K562 (cell line): ENCODE results near the gene WSCD1. TPM values are rescaled to one million over a fixed set of nuclear protein-coding genes. Genes with fewer than 3 reads are reported as not detected.

Experiments
- ATAC-seq: fragments of 200-7000 bp; cut with Tn5 transposase; 3 replicates; pipeline ENCODE4 v1.9.1; 2020; ENCODE audit warnings: moderate library complexity
- BruUV-seq: library from RNA; stranded (reverse); fragments of 400-500 nt; replicated peaks from 2 replicates; lab custom pipeline; 2021; lab: Mats Ljungman, UMichigan
- CTCF ChIA-PET: fragments of 300-600 bp; formaldehyde crosslinking; extraction: SDS; loops from one replicate; lab custom pipeline; 2021; ENCODE audit warnings: low intra/inter-chr PET ratio; lab: Yijun Ruan, JAX
- POLR2A ChIA-PET: fragments of 300-600, 350-650 bp; sonication (Branson Sonifier 250); formaldehyde crosslinking; extraction: SDS; loops from one replicate; lab custom pipeline; 2021; ENCODE audit warnings: antibody characterized with exemption, inconsistent platforms; lab: Yijun Ruan, JAX
- DNase-seq, 4 experiments: peaks; one replicate each; pipeline versions ENCODE4 v3.0.0 to v3.0.0-alpha.2; 2011 to 2018; ENCODE audit warnings: low spot score in 3 of 4, mixed read lengths in 3 of 4; ENCODE audit errors: extremely low read depth in 1 of 4
- FAIRE-seq: peaks from 2 replicates; lab custom pipeline; 2011; peaks lifted over from hg19 to GRCh38; lab: Jason Lieb, UNC
- H2AFZ ChIP-seq: 2 replicates; pipeline ENCODE4 v1.6.0; 2011; ENCODE audit warnings: low read depth, low read length, control low read depth, inconsistent platforms
- H3K27ac ChIP-seq: fragments of 200-600 bp; 3 replicates; pipeline ENCODE4 v1.8.0; 2011; ENCODE audit warnings: low read depth, mild to moderate bottlenecking, control low read depth, inconsistent platforms, low read length, moderate library complexity, mixed read lengths; ENCODE audit errors: extremely low read depth
- H3K27me3 ChIP-seq, 2 experiments: fragments of 300-600 bp in 1 of 2; 2 replicates in 1 of 2; 3 replicates in 1 of 2; pipeline versions ENCODE4 v1.6.0 to v1.8.0; 2011; ENCODE audit warnings: inconsistent platforms in 2 of 2, low read length in 2 of 2, mild to moderate bottlenecking in 1 of 2, mixed read lengths in 1 of 2, moderate library complexity in 1 of 2; ENCODE audit not compliant: control insufficient read depth in 2 of 2, insufficient read depth in 2 of 2
- H3K36me3 ChIP-seq: fragments of 300-600 bp; 3 replicates; pipeline ENCODE4 v1.8.0; 2011; ENCODE audit warnings: mild to moderate bottlenecking, low read length, inconsistent platforms; ENCODE audit not compliant: control insufficient read depth, insufficient read depth
- H3K4me1 ChIP-seq, 2 experiments: fragments of 200-600 bp in 1 of 2; replicated peaks in 1 of 2; 2 replicates in 1 of 2; 3 replicates in 1 of 2; pipeline versions ENCODE4 v1.5.1 to v1.8.0; 2011; ENCODE audit warnings: inconsistent platforms in 2 of 2, low read length in 2 of 2, mild to moderate bottlenecking in 1 of 2, mixed read lengths in 1 of 2, moderate library complexity in 1 of 2; ENCODE audit not compliant: control insufficient read depth in 2 of 2, insufficient read depth in 2 of 2
- H3K4me2 ChIP-seq: 2 replicates; pipeline ENCODE4 v1.6.1; 2011; ENCODE audit warnings: low read length, control low read depth, inconsistent platforms, mixed read lengths; ENCODE audit not compliant: insufficient read depth
- H3K4me3 ChIP-seq: fragments of 200-600 bp; sonication (generic), shearing (Covaris generic); 2 replicates; pipeline ENCODE4 v1.5.1; 2016; ENCODE audit warnings: control low read depth, inconsistent platforms
- H3K79me2 ChIP-seq: fragments of 200-600 bp; 3 replicates; pipeline ENCODE4 v1.8.0; 2011; ENCODE audit warnings: low read length, inconsistent platforms; ENCODE audit not compliant: control insufficient read depth, insufficient read depth
- H3K9ac ChIP-seq, 2 experiments: 2 replicates each; pipeline versions ENCODE4 v1.6.0 to v1.6.1; 2011; ENCODE audit warnings: low read depth in 2 of 2, low read length in 2 of 2, control low read depth in 1 of 2, inconsistent platforms in 1 of 2, mild to moderate bottlenecking in 1 of 2, mixed read lengths in 1 of 2; ENCODE audit not compliant: insufficient read depth in 1 of 2
- H3K9me1 ChIP-seq: one replicate; pipeline ENCODE4 v1.6.0; 2011; ENCODE audit warnings: inconsistent platforms, mild to moderate bottlenecking, low read length, moderate library complexity; ENCODE audit not compliant: control insufficient read depth, insufficient read depth
- H3K9me3 ChIP-seq: replicated peaks from 2 replicates; pipeline ENCODE4 v1.5.1; 2011; ENCODE audit warnings: low read depth, low read length, inconsistent platforms; ENCODE audit not compliant: control insufficient read depth, insufficient read depth
- H4K20me1 ChIP-seq: replicated peaks from 2 replicates; pipeline ENCODE4 v1.6.1; 2011; ENCODE audit warnings: low read length, inconsistent platforms, mixed read lengths; ENCODE audit not compliant: control insufficient read depth, insufficient read depth
- BHLHE40 ChIP-seq: IDR thresholded peaks from 2 replicates; pipeline ENCODE4 v1.6.1; 2011; ENCODE audit warnings: low read length, improper control_type of control experiment
- DMBX1 ChIP-seq: fragments of 250-450 bp; sonication (Bioruptor Pico); IDR thresholded peaks from 2 replicates; pipeline ENCODE4 v1.8.0; 2022; ENCODE audit warnings: inconsistent platforms, mild to moderate bottlenecking, moderate library complexity, borderline replicate concordance
- HIVEP1 ChIP-seq: fragments of 250-450 bp; sonication (Bioruptor Pico); IDR thresholded peaks from 2 replicates; pipeline ENCODE4 v1.4.0; 2020; ENCODE audit warnings: mild to moderate bottlenecking
- HMG20A ChIP-seq: fragments of 450-650 bp; formaldehyde crosslinking; conservative IDR thresholded peaks from 2 replicates; pipeline ENCODE4 v1.4.0; 2020; ENCODE audit warnings: mild to moderate bottlenecking, mixed read lengths
- KDM2B ChIP-seq: fragments of 250-450 bp; sonication (Bioruptor Pico); IDR thresholded peaks from 2 replicates; pipeline ENCODE4 v1.8.0; 2021; ENCODE audit warnings: mild to moderate bottlenecking, moderate library complexity
- NKRF ChIP-seq: fragments of 450-650 bp; IDR thresholded peaks from 2 replicates; pipeline ENCODE4 v1.6.1; 2016; ENCODE audit warnings: borderline replicate concordance
- RFX7 ChIP-seq: fragments of 250-450 bp; sonication (Bioruptor Pico); IDR thresholded peaks from 2 replicates; pipeline ENCODE4 v1.5.1; 2021; ENCODE audit warnings: mild to moderate bottlenecking
- SIX5 ChIP-seq, 2 experiments: IDR thresholded peaks; 2 replicates each; pipeline ENCODE4 v1.6.1; 2011; ENCODE audit warnings: low read length in 2 of 2, borderline replicate concordance in 1 of 2, low read depth in 1 of 2, mild to moderate bottlenecking in 1 of 2, moderate library complexity in 1 of 2; ENCODE audit not compliant: insufficient read depth in 1 of 2
- TEAD2 ChIP-seq: fragments of 450-650 bp; IDR thresholded peaks from 2 replicates; pipeline ENCODE4 v1.6.1; 2016; ENCODE audit warnings: missing genetic modification characterization, control low read depth, missing compliant biosample characterization
- ZBTB8A ChIP-seq: fragments of 450-650 bp; IDR thresholded peaks from 2 replicates; pipeline ENCODE4 v1.6.1; 2018; ENCODE audit warnings: mild to moderate bottlenecking, moderate library complexity; ENCODE audit not compliant: partially characterized antibody
- ZNF133 ChIP-seq: fragments of 250-450 bp; sonication (Bioruptor Pico); IDR thresholded peaks from 2 replicates; pipeline ENCODE4 v1.4.0; 2020; ENCODE audit warnings: mild to moderate bottlenecking
- ZNF143 ChIP-seq: sonication (generic); formaldehyde crosslinking; IDR thresholded peaks from 2 replicates; pipeline ENCODE4 v1.9.0; 2022; ENCODE audit warnings: mild to moderate bottlenecking, missing genetic modification reagents
- ZNF263 ChIP-seq: sonication (generic); formaldehyde crosslinking; IDR thresholded peaks from 2 replicates; pipeline ENCODE4 v1.8.0; 2022; ENCODE audit warnings: mild to moderate bottlenecking, missing genetic modification reagents, borderline replicate concordance
- ZNF830 ChIP-seq: fragments of 250-450 bp; sonication (Bioruptor Pico); IDR thresholded peaks from 2 replicates; pipeline ENCODE4 v1.5.0; 2021; ENCODE audit warnings: mild to moderate bottlenecking
- WGBS: fragments of 100-300 bp; shearing (Covaris generic); methylation state at CpG from one replicate; pipeline ENCODE4 v1.1.6; 2016; ENCODE audit warnings: low coverage, mixed read lengths; ENCODE audit not compliant: insufficient coverage; ENCODE audit errors: missing lambda C conversion rate; 5-methylcytosine and 5-hydroxymethylcytosine counted together
- in situ Hi-C: fragments of 300-500 bp; cut with MboI; formaldehyde crosslinking; loops from 4 replicates; pipeline ENCODE4 v1.15.0; 2018; ENCODE audit warnings: inconsistent platforms, mixed read lengths
- intact Hi-C: fragments of 100-400 bp; cut with micrococcal nuclease; formaldehyde crosslinking; loops from 2 replicates; pipeline ENCODE4 v1.14.2; 2022
- polyA plus RNA-seq, 8 experiments: library from polyadenylated mRNA; depleted of rRNA in 4 of 8; stranded (reverse) in 5 of 8; unstranded in 3 of 8; fragments of >200 nt; fragmentation: Nextera tagmentation in 2 of 8; fragmentation: Illumina TruSeq in 1 of 8; extraction: Ambion mirVana in 2 of 8; extraction: Trizol in 1 of 8; gene quantifications; 2 replicates each; pipeline versions ENCODE4 v1.2.1 to v1.2.3, GENCODE V29; 2011 to 2014; ENCODE audit warnings: inconsistent platforms in 1 of 8, missing spikeins in 1 of 8
- total RNA-seq, 7 experiments: library from RNA; depleted of rRNA in 6 of 7; stranded (reverse); fragments of >200 nt in 6 of 7; fragmentation: Illumina TruSeq in 2 of 7; extraction: Trizol in 2 of 7; gene quantifications; 2 replicates each; pipeline versions ENCODE4 v1.2.1 to v1.2.3, GENCODE V29; 2011 to 2021; ENCODE audit warnings: low replicate concordance in 1 of 7

Gene WSCD1
- total and polyA plus RNA-seq, 9 of the 15 experiments (the other 6 are each of a cell fraction or from before 2014, with no cell fraction given), result not detected

- ChIA-PET POLR2A (no interaction called here), CTCF (no interaction called here)
- FAIRE-seq (no peak), ATAC-seq (no peak), DNase-seq (no peak)
- Histone ChIP-seq H2AFZ (no peak overlapping the region), H3K4me1 (no peaks in the 10 kb centered on the region; a peak in 1 of 5 replicates), H4K20me1 (no peaks in the 10 kb centered on the region), H3K9me3 (no peaks in the 10 kb centered on the region), H3K27ac (no peak overlapping the region), H3K27me3 (peaks cover 0 to 3% of the 10 kb centered on the region in 2 experiments; a peak in 1 of 5 replicates), H3K4me2 (no peak overlapping the region), H3K79me2 (no peaks in the 10 kb centered on the region), H3K9me1 (no peaks in the 10 kb centered on the region), H3K36me3 (no peaks in the 10 kb centered on the region), H3K9ac (no peak overlapping the region), H3K4me3 (no peak overlapping the region)
- 0% methylated on average over 3 of the region's 3 CpGs for WGBS
- in situ Hi-C loops, result no loop called here
- TF ChIP-seq ZNF263 (CRISPR knock-in tag) (no peak), KDM2B (CRISPR knock-in tag) (no peak), ZBTB8A (no peak), TEAD2 (tag) (no peak), NKRF (no peak), HIVEP1 (CRISPR knock-in tag) (no peak), RFX7 (CRISPR knock-in tag) (no peak), HMG20A (CRISPR knock-in tag) (no peak), SIX5 (IDR thresholded peaks at IDR 0.05; ENCODE audit: borderline replicate concordance in 1 of 2, insufficient read depth in 1 of 2, low read depth in 1 of 2, low read length in 2 of 2) (no peak), BHLHE40 (no peak), ZNF133 (CRISPR knock-in tag) (no peak), ZNF830 (CRISPR knock-in tag) (no peak), DMBX1 (CRISPR knock-in tag) (no peak), ZNF143 (no peak)
- intact Hi-C loops, result no loop called here
- BruUV-seq, result no TSS peak
These were observed 32.4 kb downstream of the WSCD1 start for GRCh38 chr17:6102615-6103014.
